Hematopoietic multipotent progenitor cell treated with erythropoietin and hydrocortisone succinate and interleukin-3 and kit ligand, for 8 days (in vitro differentiated cells): Measurements from ENCODE around the gene CUX1.
"Not testable (repeated sequence)": the region's sequence is repeated elsewhere in the genome, so short reads cannot be mapped to it uniquely, and the experiment has no call there.

Source experiments
- DNase-seq: peaks from one replicate; pipeline ENCODE4 v3.0.0-alpha.2; 2015

The CUX1 gene

GRCh38 chr7:102302025-102302424 lies 484.6 kb downstream of the CUX1 start:
- no peak for DNase-seq

DNA sequence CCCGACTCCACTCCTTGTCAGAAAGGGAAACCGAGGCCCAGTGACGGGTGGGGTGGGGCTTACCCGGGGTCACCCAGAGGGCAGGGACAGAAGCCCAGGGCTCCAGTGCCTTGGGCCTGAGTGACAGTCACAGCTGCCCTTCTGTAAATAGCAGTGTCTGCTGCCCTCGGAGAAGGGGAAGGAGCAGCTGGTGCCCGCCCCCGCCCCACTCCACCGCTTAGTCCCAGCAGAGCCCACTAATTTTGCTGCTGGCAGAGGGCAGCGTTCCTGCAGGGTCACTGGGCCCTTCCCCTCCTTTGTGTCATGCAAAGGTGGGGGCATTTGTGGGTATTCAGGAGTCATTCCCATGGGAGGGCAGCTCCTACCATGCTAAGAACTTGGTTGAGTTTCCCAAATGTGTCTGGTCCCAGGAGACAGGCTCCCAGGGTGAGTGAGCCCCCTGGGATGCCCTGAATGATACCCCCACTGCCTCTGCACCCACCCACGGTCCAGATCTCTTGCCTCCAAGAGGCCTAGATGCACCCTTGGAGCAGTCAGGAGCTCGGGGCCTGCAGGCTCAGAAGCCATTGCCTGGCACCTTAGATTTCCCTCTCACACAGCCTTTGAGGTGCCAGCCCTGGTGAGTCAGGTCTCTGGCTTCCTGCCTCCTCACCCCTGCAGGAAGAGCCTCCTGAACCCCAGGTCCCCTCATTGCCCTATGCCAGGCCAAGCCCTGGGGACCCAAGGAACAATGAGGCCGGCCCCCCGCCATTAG lies 486.4 kb downstream of the CUX1 start:
- DNase-seq, result no peak

DNA sequence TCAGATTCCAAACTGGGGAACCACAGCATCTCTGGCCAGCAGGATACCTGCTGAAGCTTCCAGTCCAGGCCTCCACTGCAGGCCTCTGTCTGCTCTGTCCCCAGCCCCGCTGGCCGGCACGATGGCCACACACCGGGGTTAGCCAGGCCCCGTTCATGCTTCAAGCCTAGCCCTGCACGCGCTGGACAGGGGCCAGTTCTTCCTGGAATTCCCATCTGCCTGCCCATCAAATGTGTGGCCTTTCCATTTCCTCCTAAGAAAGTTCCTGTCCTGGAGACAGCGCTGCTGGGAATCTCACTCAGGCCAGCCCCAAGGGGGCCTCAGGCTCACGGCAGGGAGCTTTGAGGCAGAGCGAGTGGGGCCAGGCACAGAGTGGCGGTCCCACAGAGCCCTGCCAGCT lies 487.2 kb downstream of the CUX1 start:
- DNase-seq, result no peak

DNA sequence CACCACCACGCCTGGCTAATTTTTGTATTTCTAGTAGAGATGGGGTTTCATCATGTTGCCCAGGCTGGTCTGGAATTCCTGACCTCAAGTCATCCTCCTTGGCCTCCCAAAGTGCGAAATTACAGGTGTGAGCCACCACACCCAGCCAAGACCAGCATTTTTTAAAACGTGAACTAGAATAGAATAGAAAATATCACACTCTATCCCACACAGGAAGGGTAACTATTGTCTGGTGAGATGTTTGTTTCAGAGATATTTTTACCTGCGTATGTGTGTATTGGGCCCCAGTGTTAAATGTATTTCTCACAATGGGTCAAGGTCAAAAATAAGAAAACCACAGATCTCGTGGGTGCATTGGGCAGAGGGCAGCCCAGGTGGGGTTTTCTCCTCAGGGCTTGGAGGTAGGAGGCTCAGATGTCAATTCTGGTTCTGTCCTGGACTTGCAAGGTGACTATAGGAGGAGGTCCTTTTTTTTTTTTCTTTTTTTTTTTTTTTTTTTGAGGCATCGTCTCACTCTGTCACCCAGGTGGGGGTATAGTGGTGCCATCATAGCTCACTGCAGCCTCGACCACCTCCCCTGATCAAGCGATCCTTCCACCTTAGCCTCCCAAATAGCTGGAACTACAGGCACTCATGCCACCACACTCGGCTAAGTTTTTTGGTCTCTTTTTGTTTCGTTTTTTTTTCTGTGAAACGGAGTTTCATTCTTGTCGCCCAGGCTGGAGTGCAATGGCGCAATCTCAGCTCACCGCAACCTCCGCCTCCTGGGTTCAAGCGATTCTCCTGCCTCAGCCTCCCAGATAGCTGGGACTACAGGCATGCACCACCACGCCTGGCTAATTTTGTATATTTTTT lies 488.2 kb downstream of the CUX1 start:
- no peak for DNase-seq

DNA sequence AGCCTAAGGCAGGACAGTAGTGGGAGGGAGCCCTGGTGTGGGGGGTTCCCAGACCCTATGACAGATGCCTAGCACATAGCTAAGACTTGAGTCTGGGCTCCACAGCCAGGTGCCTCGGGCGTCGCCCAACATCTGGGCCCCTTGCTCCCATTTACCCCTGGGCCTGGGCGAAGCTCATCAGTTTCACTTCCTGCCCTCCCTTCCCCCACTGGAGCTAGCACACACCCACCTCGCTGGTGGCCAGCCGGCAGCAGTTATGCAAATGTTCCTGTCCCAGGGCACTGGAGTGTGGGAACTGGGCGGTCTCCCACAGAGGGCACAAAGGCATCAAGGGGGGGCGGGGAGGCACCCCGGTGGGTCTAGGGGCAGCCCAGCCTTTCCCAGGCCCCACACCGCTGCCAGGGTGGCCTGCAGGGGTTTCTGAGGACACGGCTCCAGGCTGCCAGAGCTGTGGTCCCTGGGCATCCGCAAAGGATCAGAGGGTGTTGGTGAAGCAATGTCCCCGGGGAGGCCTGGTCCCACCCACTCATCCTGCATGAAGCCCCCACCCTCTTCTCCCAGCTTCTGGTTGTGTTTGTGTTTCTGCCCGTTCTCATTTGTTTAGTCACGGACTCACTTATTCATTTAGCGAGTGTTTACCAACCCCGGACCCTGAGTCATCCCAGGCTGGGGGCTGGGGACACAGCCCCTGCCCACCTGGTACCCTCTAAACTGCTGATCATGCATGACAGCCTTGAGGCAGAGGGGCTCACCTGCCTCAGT lies 489.7 kb downstream of the CUX1 start:
- DNase-seq, result peak; percentile 9

GRCh38 chr7:102310414-102310815 lies 493.0 kb downstream of the CUX1 start:
- DNase-seq, result no peak

DNA sequence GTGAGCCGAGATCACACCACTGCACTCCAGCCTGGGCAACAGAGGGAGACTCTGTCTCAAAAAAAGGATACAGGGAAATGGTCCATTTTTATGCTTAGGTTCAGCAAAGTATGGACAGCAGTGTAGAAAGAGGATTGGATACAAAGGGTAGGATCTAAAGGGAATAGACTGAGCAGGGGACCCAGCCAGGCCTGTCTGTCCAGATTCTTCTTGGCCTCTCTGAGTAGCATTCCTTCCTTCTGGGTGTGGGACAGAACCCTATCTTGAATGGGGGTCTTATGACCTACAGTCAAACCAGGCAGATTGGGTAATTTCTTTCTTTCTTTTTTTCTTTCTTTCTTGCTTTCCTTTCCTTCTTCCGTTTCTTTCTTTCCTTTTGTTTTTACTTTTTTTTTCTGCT lies 494.9 kb downstream of the CUX1 start:
- no peak for DNase-seq

- DNase-seq, result no peak
Measured at GRCh38 chr7:102313997-102314780, 496.8 kb downstream of the CUX1 start.

DNA sequence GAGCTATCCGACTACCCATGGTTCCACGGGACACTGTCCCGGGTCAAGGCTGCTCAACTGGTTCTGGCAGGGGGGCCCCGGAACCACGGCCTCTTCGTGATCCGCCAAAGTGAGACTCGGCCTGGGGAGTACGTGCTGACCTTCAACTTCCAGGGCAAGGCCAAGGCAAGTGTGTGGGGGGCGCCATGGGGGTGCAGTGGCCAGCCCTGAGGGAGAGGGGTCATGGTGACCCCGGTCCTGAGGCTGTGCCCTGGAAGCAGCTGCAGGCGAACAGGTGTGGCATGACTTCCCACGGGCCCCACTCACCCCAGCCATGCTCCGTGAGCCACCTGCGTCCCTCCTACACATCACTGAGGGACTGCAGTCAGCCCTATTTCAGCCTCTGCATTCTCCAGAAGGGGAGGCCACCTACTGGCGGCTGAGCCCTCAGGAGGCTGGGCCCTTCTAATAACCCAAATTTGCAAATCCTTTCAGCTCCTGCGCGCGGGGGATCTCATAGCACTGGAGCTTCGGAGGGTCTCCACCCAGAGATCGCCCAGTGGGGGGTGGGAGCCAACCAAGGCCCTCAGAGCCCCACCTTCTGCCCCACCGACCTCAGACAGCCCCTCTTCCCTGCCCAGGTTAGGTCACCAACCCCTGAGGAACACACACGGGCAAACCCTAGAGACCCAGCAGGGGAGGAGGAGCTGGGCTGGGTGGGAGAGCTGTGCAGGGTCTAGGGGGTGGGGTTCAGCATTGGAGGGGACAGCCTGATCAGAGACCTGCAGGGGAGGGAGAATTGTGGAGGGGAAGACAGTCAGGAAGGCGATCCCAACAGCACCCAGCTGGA lies 500.0 kb downstream of the CUX1 start:
- no peak for DNase-seq

DNA sequence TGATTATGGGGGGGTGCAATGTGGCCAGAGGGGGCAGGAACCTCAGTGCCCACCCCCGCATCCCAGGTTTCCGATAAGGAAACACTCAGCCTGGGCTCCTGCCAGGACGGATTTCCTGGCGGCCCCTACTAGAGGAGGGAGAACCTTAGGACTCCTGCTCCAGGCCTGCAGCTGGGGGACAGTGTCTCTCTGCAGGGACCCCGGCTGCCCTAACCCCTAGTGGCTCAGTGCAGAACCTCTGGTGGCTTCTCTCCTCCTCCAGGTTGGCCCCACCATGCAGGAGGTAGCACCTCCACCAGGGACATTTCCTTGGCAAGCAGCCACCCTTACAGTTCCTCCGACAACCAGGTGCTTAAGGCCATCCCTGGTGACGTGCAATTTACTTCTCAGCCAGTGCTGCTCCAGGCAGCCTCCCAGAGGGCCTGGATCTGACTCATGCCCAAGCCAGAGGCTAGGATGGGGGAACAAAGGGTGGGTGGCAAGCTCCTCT lies 501.1 kb downstream of the CUX1 start:
- DNase-seq, result no peak

- DNase-seq, result no peak
Measured at GRCh38 chr7:102319671-102320070, 502.2 kb downstream of the CUX1 start.

DNA sequence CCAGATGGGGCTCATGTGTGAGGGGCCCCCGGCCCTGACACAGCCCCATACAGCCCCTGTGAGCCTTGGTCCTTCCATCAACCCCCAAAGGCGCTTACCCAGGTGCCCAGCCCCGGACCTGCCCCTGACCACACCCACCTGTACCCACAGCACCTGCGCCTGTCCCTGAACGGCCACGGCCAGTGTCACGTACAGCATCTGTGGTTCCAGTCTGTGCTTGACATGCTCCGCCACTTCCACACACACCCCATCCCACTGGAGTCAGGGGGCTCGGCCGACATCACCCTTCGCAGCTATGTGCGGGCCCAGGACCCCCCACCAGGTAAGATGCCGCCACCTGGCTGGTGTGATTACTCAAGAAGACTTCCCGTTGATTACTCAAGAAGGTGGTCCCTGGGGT lies 502.8 kb downstream of the CUX1 start:
- no peak for DNase-seq

- DNase-seq, result no peak
Measured at GRCh38 chr7:102320601-102321350, 503.4 kb downstream of the CUX1 start.

DNA sequence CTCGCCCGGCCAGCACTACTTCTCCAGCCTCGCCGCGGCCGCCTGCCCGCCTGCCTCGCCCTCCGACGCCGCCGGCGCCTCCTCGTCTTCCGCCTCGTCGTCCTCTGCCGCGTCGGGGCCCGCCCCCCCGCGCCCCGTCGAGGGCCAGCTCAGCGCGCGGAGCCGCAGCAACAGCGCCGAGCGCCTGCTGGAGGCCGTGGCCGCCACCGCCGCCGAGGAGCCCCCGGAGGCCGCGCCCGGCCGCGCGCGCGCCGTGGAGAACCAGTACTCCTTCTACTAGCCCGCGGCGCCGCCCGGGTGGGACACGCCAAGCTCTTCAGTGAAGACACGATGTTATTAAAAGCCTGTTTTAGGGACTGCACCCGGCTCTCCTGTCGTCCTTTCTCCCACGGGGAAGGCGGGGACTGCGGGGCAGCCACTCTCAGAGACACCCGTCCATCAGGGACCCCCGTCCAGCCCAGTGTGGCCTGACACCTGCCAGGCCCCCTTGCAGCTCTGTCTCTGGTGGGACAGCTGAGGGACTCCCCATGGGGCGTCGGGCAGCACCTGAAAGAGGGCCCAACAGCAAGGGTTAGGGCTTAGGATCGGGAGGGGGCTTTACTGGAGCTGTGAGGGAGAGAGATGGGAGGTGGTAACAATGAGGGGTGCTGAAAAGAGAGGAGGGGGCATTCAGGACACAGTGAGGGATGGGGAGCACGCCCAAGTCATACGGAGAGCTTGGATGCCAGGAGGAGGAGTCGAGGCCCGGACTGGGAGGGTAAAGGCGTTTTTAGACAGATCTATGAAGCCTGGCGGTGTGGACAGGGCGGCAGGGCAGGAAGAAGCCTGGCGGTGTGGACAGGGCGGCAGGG lies 504.1 kb downstream of the CUX1 start:
- DNase-seq, result no peak

DNA sequence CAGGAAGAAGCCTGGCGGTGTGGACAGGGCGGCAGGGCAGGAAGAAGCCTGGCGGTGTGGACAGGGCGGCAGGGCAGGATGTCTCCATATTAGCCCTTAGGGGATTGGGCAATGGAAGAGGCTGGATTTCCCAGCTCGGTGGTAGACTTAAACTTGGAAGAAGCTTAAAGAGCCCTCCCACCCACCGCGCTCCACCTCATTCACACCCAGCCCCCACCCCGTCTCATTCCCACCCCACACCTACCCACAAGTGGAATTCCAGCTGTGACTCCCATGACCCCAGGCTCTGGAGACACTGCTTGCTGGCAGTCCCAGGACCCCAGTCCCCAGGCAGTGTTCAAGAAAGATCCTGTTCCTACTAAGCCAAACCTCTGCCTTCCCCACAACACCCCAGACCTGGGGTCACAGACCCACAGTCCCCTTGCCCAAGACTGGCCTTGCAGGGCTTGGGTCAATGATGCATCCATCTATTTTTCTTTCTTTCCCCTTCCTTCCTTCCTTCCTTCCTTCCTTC lies 504.8 kb downstream of the CUX1 start:
- DNase-seq, result no peak

DNA sequence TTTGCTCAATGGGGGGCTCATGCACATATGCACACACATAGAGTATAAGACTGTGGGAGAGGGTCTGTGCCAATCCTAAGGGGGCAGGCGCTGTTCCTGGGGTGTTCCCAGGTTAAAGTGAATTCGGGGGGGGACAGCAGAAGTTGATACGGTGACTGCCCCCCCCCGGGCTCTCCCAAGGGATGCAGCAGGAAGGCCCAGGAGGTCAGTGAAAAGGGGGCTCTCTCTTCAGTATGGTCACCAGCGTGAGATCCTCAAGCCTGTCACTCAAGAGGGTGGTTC lies 506.4 kb downstream of the CUX1 start:
- DNase-seq, result no peak

DNA sequence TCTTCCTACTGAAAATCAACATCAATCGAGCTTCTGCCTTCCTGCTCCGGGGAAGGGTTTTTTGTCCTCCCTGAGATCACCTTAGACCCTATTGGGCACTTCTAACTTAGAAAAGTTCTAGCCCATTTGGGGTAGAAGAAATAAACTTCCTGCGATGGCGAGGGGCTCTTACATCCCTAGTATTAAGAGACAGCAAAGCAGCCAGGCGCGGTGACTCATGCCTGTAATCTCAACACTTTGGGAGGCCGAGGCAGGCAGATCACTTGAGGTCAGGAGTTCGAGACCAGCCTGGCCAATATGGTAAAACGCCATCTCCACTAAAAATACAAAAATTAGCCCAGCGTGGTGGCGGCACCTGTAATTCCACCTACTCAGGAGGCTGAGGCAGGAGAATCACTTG lies 507.7 kb downstream of the CUX1 start:
- not testable (repeated sequence) for DNase-seq

DNA sequence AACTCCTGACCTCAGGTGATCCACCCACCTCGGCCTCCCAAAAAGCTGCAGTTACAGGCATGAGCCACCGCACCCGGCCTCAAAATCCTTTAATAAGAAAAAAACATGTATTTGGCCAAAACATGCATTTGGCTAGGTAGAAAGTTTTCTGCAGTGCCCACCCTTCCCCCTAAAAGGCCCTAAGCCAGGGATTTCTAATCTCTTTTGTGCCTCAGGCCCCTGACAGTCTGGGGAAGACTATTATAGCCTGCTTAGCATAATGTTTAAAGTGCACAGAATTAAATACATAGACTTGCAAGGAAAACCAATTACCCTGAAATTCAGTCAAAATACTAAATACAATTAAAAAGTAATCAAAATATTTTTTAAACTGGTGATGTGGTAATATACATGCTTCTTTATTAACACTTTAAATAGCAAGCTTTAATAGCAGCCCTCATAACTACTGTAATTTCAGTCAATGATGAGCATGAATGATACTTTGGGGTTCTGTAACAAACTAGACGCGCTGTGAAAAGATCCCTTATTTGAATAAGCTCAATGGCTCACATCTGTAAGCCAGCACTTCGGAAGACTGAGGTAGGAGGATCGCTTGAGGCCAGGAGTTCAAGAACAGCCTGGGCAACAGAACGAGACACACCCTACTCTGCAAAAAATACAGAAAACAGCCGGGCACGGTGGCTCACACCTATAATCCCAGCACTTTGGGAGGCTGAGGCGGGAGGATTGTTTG lies 508.9 kb downstream of the CUX1 start:
- no peak for DNase-seq

DNA sequence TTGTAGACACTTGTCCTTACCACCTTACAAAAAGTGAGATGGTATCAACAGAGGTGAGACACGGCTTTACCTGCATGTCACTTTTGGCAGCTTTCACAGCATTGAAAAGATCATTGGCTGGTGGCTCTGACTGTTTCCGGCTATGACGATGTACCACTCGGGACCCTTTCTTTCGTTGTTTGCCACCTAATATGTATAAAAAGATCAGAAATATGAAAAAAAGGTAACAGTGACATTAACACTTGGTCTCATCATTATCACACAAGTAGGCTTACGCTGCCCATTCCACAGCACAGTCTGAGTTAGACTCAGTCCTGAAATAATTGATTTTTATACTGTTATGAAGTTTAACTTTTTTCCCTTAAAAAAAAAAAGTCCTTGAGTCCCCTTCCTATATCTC lies 509.8 kb downstream of the CUX1 start:
- DNase-seq, result not testable (repeated sequence)
